SK-N-SH (cell line): Measurements from ENCODE around the gene KCTD5. TPM values are rescaled to one million over a fixed set of nuclear protein-coding genes. Genes with fewer than 3 reads are reported as not detected.

Experiments
- CTCF ChIA-PET: fragments of 300-600, 350-600 bp; formaldehyde crosslinking; extraction: SDS; loops from one replicate; lab custom pipeline; 2021; lab: Yijun Ruan, JAX
- POLR2A ChIA-PET: fragments of 350-600 bp; sonication (Branson Sonifier 250); formaldehyde crosslinking; extraction: SDS; loops from one replicate; lab custom pipeline; 2020; ENCODE audit warnings: antibody characterized with exemption, inconsistent platforms; lab: Yijun Ruan, JAX
- DNase-seq: peaks from one replicate; pipeline ENCODE4 v3.0.0; 2012
- H2AFZ ChIP-seq: fragments of 200-600 bp; sonication (generic); 2 replicates; pipeline ENCODE4 v1.8.1; 2016; ENCODE audit warnings: antibody characterized with exemption, mild to moderate bottlenecking, low read depth
- H3F3A ChIP-seq: fragments of 200-600 bp; sonication (generic); replicated peaks from 2 replicates; pipeline ENCODE3; 2016; ENCODE audit warnings: antibody characterized with exemption, mild to moderate bottlenecking; ENCODE audit not compliant: insufficient read depth
- H3K27ac ChIP-seq, 2 experiments: fragments of 200-500 bp in 1 of 2; fragments of 200-600 bp in 1 of 2; sonication (Bioruptor generic) in 1 of 2; sonication (generic), shearing (Covaris generic) in 1 of 2; 2 replicates each; pipeline versions ENCODE4 v1.5.1 to v1.6.1; 2014 to 2016; ENCODE audit warnings: low read depth in 2 of 2, inconsistent platforms in 1 of 2, low read length in 1 of 2, mild to moderate bottlenecking in 1 of 2, mixed read lengths in 1 of 2
- H3K27me3 ChIP-seq: fragments of 200-600 bp; sonication (generic), shearing (Covaris generic); 2 replicates; pipeline ENCODE4 v1.6.1; 2016; ENCODE audit warnings: mixed run types; ENCODE audit not compliant: insufficient read depth
- H3K36me3 ChIP-seq, 2 experiments: fragments of 200-500 bp in 1 of 2; fragments of 200-600 bp in 1 of 2; sonication (Bioruptor generic) in 1 of 2; sonication (generic) in 1 of 2; replicated peaks in 1 of 2; 2 replicates each; pipeline versions ENCODE3 to v1.5.1; 2014 to 2016; ENCODE audit warnings: low read length in 1 of 2, mild to moderate bottlenecking in 1 of 2; ENCODE audit not compliant: insufficient read depth in 2 of 2, control insufficient read depth in 1 of 2
- H3K4me1 ChIP-seq, 2 experiments: fragments of 200-500 bp in 1 of 2; fragments of 200-600 bp in 1 of 2; sonication (Bioruptor generic) in 1 of 2; sonication (generic), shearing (Covaris generic) in 1 of 2; 2 replicates each; pipeline versions ENCODE4 v1.5.1 to v1.6.1; 2014 to 2016; ENCODE audit warnings: low read depth in 1 of 2, low read length in 1 of 2, mixed run types in 1 of 2; ENCODE audit not compliant: insufficient read depth in 2 of 2, control insufficient read depth in 1 of 2
- H3K4me2 ChIP-seq: fragments of 200-600 bp; sonication (generic), shearing (Covaris generic); 2 replicates; pipeline ENCODE4 v1.6.1; 2017; ENCODE audit warnings: mixed run types
- H3K4me3 ChIP-seq, 2 experiments: fragments of 200-500 bp in 1 of 2; fragments of 200-600 bp in 1 of 2; sonication (Bioruptor generic) in 1 of 2; sonication (generic), shearing (Covaris generic) in 1 of 2; 2 replicates each; pipeline versions ENCODE4 v1.5.1 to v1.8.1; 2014 to 2016; ENCODE audit warnings: low read depth in 2 of 2, inconsistent platforms in 1 of 2, low read length in 1 of 2, mild to moderate bottlenecking in 1 of 2, mixed read lengths in 1 of 2, moderate library complexity in 1 of 2
- H3K79me2 ChIP-seq: fragments of 200-600 bp; sonication (generic); 2 replicates; pipeline ENCODE4 v1.8.1; 2017; ENCODE audit warnings: mild to moderate bottlenecking; ENCODE audit not compliant: insufficient read depth
- H3K9ac ChIP-seq: fragments of 200-600 bp; sonication (generic); 2 replicates; pipeline ENCODE4 v1.6.1; 2017; ENCODE audit warnings: mixed run types
- H3K9me2 ChIP-seq: fragments of 200-600 bp; sonication (generic); 2 replicates; pipeline ENCODE4 v1.6.1; 2017; ENCODE audit warnings: mixed run types
- H3K9me3 ChIP-seq: fragments of 200-600 bp; sonication (generic); 2 replicates; pipeline ENCODE4 v1.6.1; 2017; ENCODE audit warnings: mixed run types, mild to moderate bottlenecking, moderate library complexity
- H4K20me1 ChIP-seq: fragments of 200-600 bp; sonication (generic); 2 replicates; pipeline ENCODE4 v1.6.1; 2017; ENCODE audit warnings: mild to moderate bottlenecking, mixed run types; ENCODE audit not compliant: insufficient read depth
- FOXJ3 ChIP-seq: sonication (generic); formaldehyde crosslinking; IDR thresholded peaks from 2 replicates; pipeline ENCODE4 v1.5.1; 2020; ENCODE audit warnings: mild to moderate bottlenecking, missing genetic modification reagents
- GATA2 ChIP-seq: sonication (generic); formaldehyde crosslinking; IDR thresholded peaks from 2 replicates; pipeline ENCODE4 v1.5.0; 2020; ENCODE audit warnings: mild to moderate bottlenecking, missing genetic modification reagents
- SIN3A ChIP-seq: IDR thresholded peaks from 2 replicates; pipeline ENCODE4 v1.6.1; 2012; ENCODE audit warnings: low read depth, mild to moderate bottlenecking, low read length, moderate library complexity, borderline replicate concordance
- WGBS: methylation state at CpG from one replicate; pipeline ENCODE4 v1.1.6; 2017; ENCODE audit warnings: low lambda C conversion rate; 5-methylcytosine and 5-hydroxymethylcytosine counted together
- polyA plus RNA-seq, 3 experiments: library from polyadenylated mRNA; depleted of rRNA; stranded (reverse); fragments of >200 nt; gene quantifications; 2 replicates each; pipeline ENCODE4 v1.2.3, GENCODE V29; 2012
- TF ChIP-seq, protein P1 (sequence below): IDR thresholded peaks from 2 replicates; pipeline ENCODE4 v1.4.0; 2012; ENCODE audit warnings: low read depth
- TF ChIP-seq, protein P2 (sequence below): IDR thresholded peaks from 2 replicates; pipeline ENCODE4 v1.6.1; 2012; ENCODE audit warnings: mild to moderate bottlenecking, low read depth, low read length, moderate library complexity
- TF ChIP-seq, protein P3 (sequence below): IDR thresholded peaks from 2 replicates; pipeline ENCODE4 v1.4.0; 2012; ENCODE audit warnings: low read depth, borderline replicate concordance

KCTD5 gene
- polyA plus RNA-seq, 1 of the 3 experiments (the other 2 are of a cell fraction), result 53.4 TPM

DNA sequence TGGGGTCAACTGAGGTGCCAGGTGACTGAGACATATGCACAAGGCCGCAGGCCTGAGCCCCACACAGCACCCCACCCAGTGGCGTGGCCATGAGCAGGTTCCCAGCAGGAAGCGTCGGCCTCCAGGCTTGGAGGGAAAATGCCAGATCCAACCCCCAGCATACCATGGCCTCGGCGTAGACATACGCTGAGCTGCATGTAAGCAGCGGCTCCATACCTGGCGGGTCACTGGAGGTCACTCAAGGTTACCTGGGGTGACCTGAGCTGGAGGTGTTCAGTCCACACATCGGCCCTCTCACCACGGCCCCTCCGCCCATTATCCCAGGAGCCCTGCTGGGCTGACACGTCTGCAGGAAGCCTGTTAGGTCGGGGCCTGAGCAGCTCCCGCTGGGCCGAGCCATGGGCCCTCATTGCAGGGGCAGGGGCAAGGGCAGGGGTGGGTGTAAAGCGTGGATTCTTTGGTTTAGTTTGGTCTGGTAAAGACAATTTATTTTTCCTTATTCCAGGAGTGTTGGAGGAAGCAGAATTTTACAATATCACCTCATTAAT lies 15.2 kb downstream of the KCTD5 start:
- CTCF ChIA-PET, result no interaction called here
- H3K36me3 ChIP-seq, result peaks cover 0 to 51% of the 10 kb centered on the region in 2 experiments

DNA sequence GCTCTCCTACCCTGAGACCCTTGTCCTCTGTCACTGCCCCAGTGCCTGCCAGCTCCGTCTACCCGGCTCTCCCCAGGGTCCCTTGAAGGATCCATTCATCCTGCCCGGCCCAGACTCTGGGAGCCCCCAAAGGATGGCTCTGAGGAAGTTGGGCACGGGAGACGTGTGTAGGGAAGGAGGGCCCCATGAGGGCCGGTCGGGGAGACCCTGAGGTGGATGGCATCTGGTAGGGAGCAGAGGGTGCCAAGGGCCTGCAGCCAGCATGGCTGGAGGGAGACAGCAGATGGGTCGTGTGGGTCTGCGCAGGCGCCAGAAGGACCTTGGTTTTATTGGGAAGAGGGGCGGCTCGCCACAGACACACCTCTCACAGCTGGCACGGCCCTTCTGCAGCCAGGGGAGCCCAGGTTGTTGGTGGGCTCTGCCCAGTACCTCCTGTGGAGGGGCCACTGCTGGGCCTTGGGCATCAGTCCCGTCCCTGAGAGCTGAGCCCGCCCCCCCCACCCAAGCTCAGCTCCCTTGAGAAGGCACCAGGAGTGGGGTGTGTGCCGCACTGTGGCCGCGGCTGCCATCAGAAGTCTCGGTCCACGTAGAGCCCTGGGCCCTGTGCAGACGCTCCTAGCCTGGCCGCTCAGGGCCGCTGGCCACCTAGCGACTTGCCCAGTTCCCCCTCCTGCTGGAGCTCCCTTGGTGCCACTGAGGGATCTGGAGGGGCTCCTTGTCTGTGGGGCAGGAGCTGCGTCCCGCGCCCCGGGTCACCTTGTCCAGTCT lies 16.0 kb downstream of the KCTD5 start:
- no peak overlapping the region for H3K4me2 ChIP-seq
- WGBS, result over 99% methylated on average over 20 of the region's 28 CpGs
- no peaks in the 10 kb centered on the region for H3K9me2 ChIP-seq
- ChIA-PET POLR2A (interaction anchor here (1.3 kb wide), 1 partner anchor 16 kb away, joined by 6 read pairs; the partner anchor contains the start of gene KCTD5), CTCF (no interaction called here)
- no peaks in the 10 kb centered on the region for H3K4me1 ChIP-seq
- TF ChIP-seq GATA2, result no peak
- TF ChIP-seq, protein P1, sequence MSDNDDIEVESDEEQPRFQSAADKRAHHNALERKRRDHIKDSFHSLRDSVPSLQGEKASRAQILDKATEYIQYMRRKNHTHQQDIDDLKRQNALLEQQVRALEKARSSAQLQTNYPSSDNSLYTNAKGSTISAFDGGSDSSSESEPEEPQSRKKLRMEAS, result no peak
- TF ChIP-seq FOXJ3 (CRISPR knock-in tag), result no peak
- H3K27me3 ChIP-seq, result no peaks in the 10 kb centered on the region
- no peaks in the 10 kb centered on the region for H3F3A ChIP-seq
- H4K20me1 ChIP-seq, result no peaks in the 10 kb centered on the region
- no peak overlapping the region for H3K27ac ChIP-seq
- H3K9me3 ChIP-seq, result no peaks in the 10 kb centered on the region
- H3K4me3 ChIP-seq, result no peak overlapping the region
- no peak overlapping the region for H3K9ac ChIP-seq
- H3K36me3 ChIP-seq, result peaks cover 0 to 59% of the 10 kb centered on the region in 2 experiments
- peaks cover 3% of the 10 kb centered on the region; the same call in 1 of the 2 replicates for H3K79me2 ChIP-seq
- H2AFZ ChIP-seq, result no peak overlapping the region
- DNase-seq, result no peak

More for the DNA sequence above, 15.2 kb downstream of the KCTD5 start:
- Histone ChIP-seq H2AFZ (no peak overlapping the region), H3K9me3 (no peaks in the 10 kb centered on the region), H3K79me2 (peaks cover 11% of the 10 kb centered on the region; the same call in 1 of the 2 replicates), H3K9me2 (no peaks in the 10 kb centered on the region), H3K4me3 (no peak overlapping the region), H3F3A (no peaks in the 10 kb centered on the region), H3K27me3 (no peaks in the 10 kb centered on the region), H3K27ac (no peak overlapping the region), H3K9ac (no peak overlapping the region), H3K4me1 (no peaks in the 10 kb centered on the region), H4K20me1 (peaks cover 7% of the 10 kb centered on the region; the same call in 1 of the 2 replicates), H3K4me2 (no peak overlapping the region)
- POLR2A ChIA-PET, result no interaction called here
- 96% methylated on average over 17 of the region's 17 CpGs for WGBS
- TF ChIP-seq, protein P2, sequence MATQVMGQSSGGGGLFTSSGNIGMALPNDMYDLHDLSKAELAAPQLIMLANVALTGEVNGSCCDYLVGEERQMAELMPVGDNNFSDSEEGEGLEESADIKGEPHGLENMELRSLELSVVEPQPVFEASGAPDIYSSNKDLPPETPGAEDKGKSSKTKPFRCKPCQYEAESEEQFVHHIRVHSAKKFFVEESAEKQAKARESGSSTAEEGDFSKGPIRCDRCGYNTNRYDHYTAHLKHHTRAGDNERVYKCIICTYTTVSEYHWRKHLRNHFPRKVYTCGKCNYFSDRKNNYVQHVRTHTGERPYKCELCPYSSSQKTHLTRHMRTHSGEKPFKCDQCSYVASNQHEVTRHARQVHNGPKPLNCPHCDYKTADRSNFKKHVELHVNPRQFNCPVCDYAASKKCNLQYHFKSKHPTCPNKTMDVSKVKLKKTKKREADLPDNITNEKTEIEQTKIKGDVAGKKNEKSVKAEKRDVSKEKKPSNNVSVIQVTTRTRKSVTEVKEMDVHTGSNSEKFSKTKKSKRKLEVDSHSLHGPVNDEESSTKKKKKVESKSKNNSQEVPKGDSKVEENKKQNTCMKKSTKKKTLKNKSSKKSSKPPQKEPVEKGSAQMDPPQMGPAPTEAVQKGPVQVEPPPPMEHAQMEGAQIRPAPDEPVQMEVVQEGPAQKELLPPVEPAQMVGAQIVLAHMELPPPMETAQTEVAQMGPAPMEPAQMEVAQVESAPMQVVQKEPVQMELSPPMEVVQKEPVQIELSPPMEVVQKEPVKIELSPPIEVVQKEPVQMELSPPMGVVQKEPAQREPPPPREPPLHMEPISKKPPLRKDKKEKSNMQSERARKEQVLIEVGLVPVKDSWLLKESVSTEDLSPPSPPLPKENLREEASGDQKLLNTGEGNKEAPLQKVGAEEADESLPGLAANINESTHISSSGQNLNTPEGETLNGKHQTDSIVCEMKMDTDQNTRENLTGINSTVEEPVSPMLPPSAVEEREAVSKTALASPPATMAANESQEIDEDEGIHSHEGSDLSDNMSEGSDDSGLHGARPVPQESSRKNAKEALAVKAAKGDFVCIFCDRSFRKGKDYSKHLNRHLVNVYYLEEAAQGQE, result no peak
- TF ChIP-seq, protein P3, sequence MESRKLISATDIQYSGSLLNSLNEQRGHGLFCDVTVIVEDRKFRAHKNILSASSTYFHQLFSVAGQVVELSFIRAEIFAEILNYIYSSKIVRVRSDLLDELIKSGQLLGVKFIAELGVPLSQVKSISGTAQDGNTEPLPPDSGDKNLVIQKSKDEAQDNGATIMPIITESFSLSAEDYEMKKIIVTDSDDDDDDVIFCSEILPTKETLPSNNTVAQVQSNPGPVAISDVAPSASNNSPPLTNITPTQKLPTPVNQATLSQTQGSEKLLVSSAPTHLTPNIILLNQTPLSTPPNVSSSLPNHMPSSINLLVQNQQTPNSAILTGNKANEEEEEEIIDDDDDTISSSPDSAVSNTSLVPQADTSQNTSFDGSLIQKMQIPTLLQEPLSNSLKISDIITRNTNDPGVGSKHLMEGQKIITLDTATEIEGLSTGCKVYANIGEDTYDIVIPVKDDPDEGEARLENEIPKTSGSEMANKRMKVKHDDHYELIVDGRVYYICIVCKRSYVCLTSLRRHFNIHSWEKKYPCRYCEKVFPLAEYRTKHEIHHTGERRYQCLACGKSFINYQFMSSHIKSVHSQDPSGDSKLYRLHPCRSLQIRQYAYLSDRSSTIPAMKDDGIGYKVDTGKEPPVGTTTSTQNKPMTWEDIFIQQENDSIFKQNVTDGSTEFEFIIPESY, result no peak
- TF ChIP-seq SIN3A, result no peak
- no peak for DNase-seq
